IMR-90 (cell line): ENCODE results near the gene KIF1A. TPM values are rescaled to one million over a fixed set of nuclear protein-coding genes. Genes with fewer than 3 reads are reported as not detected.

Source experiments
- ATAC-seq: fragments of 200-7000 bp; cut with Tn5 transposase; 2 replicates; pipeline ENCODE4 v1.9.1; 2020; ENCODE audit warnings: low read depth, mild to moderate bottlenecking, moderate library complexity
- BruUV-seq: library from RNA; stranded (reverse); fragments of 400-500 nt; replicated peaks from 2 replicates; lab custom pipeline; 2021; lab: Mats Ljungman, UMichigan
- CTCF ChIA-PET: fragments of 300-600 bp; formaldehyde crosslinking; extraction: SDS; loops from one replicate; lab custom pipeline; 2021; ENCODE audit warnings: antibody characterized with exemption; lab: Yijun Ruan, JAX
- POLR2A ChIA-PET: fragments of 300-600 bp; sonication (Branson Sonifier 250); formaldehyde crosslinking; loops from one replicate; lab custom pipeline; 2022; ENCODE audit warnings: antibody characterized with exemption; ENCODE audit not compliant: unreplicated experiment; lab: Charles Lee
- DNase-seq: peaks from one replicate; pipeline ENCODE4 v3.0.0; 2013
- H2AFZ ChIP-seq: replicated peaks from 2 replicates; pipeline ENCODE3; 2013; ENCODE audit warnings: low read length, mild to moderate bottlenecking; ENCODE audit not compliant: poor library complexity
- H2AK5ac ChIP-seq: 2 replicates; pipeline ENCODE4 v1.6.1; 2013; ENCODE audit warnings: low read depth, low read length, inconsistent platforms
- H2AK9ac ChIP-seq: replicated peaks from 2 replicates; pipeline ENCODE3; 2013; ENCODE audit warnings: mild to moderate bottlenecking, low read depth, low read length, moderate library complexity; ENCODE audit not compliant: poor library complexity
- H2BK120ac ChIP-seq: 2 replicates; pipeline ENCODE4 v1.6.1; 2013; ENCODE audit warnings: low read depth, low read length, inconsistent platforms
- H2BK15ac ChIP-seq: 3 replicates; pipeline ENCODE4 v1.6.1; 2013; ENCODE audit warnings: low read depth, low read length, inconsistent platforms
- H2BK20ac ChIP-seq: 2 replicates; pipeline ENCODE4 v1.6.1; 2013; ENCODE audit warnings: low read depth, mild to moderate bottlenecking, inconsistent platforms, low read length, moderate library complexity
- H2BK5ac ChIP-seq: 2 replicates; pipeline ENCODE4 v1.6.1; 2013; ENCODE audit warnings: mild to moderate bottlenecking, low read depth, low read length, inconsistent platforms; ENCODE audit not compliant: poor library complexity, severe bottlenecking
- H3K14ac ChIP-seq: replicated peaks from 2 replicates; pipeline ENCODE4 v1.6.1; 2013; ENCODE audit warnings: low read depth, low read length, inconsistent platforms
- H3K18ac ChIP-seq: 2 replicates; pipeline ENCODE4 v1.6.1; 2013; ENCODE audit warnings: low read depth, low read length, control low read depth
- H3K23ac ChIP-seq: 2 replicates; pipeline ENCODE4 v1.6.1; 2013; ENCODE audit warnings: low read depth, low read length, inconsistent platforms
- H3K27ac ChIP-seq: 2 replicates; pipeline ENCODE4 v1.5.1; 2013; ENCODE audit warnings: mild to moderate bottlenecking, control low read depth, low read length; ENCODE audit not compliant: insufficient read depth
- H3K27me3 ChIP-seq: 2 replicates; pipeline ENCODE4 v1.6.1; 2013; ENCODE audit warnings: low read length; ENCODE audit not compliant: control insufficient read depth, insufficient read depth
- H3K36me3 ChIP-seq: 2 replicates; pipeline ENCODE4 v1.6.1; 2013; ENCODE audit warnings: low read length, mixed read lengths; ENCODE audit not compliant: control insufficient read depth, insufficient read depth
- H3K4ac ChIP-seq: 2 replicates; pipeline ENCODE4 v1.6.1; 2013; ENCODE audit warnings: low read depth, low read length, inconsistent platforms
- H3K4me1 ChIP-seq: 2 replicates; pipeline ENCODE4 v1.6.1; 2013; ENCODE audit warnings: low read length, mixed read lengths; ENCODE audit not compliant: control insufficient read depth, insufficient read depth
- H3K4me2 ChIP-seq: 2 replicates; pipeline ENCODE4 v1.6.1; 2013; ENCODE audit warnings: low read depth, mild to moderate bottlenecking, control low read depth, low read length, moderate library complexity
- H3K4me3 ChIP-seq: 2 replicates; pipeline ENCODE4 v1.5.1; 2013; ENCODE audit warnings: low read depth, mild to moderate bottlenecking, control low read depth, low read length, moderate library complexity; ENCODE audit not compliant: insufficient read depth
- H3K56ac ChIP-seq: 2 replicates; pipeline ENCODE4 v1.6.1; 2013; ENCODE audit warnings: low read length, inconsistent platforms; ENCODE audit not compliant: insufficient read depth; ENCODE audit errors: extremely low read depth
- H3K79me1 ChIP-seq, 2 experiments: 2 replicates each; pipeline ENCODE4 v1.6.1; 2013; ENCODE audit warnings: low read length in 2 of 2, inconsistent platforms in 1 of 2, low read depth in 1 of 2
- H3K9ac ChIP-seq: 2 replicates; pipeline ENCODE4 v1.6.1; 2013; ENCODE audit warnings: low read depth, low read length, control low read depth
- H3K9me1 ChIP-seq: 2 replicates; pipeline ENCODE4 v1.6.1; 2013; ENCODE audit warnings: low read length, inconsistent platforms; ENCODE audit not compliant: insufficient read depth
- H3K9me3 ChIP-seq: 2 replicates; pipeline ENCODE4 v1.6.1; 2013; ENCODE audit warnings: low read length; ENCODE audit not compliant: control insufficient read depth, insufficient read depth
- H4K20me1 ChIP-seq: 2 replicates; pipeline ENCODE4 v1.6.1; 2013; ENCODE audit warnings: low read length, inconsistent platforms; ENCODE audit not compliant: insufficient read depth
- H4K5ac ChIP-seq: 2 replicates; pipeline ENCODE4 v1.6.1; 2013; ENCODE audit warnings: mild to moderate bottlenecking, low read depth, low read length, control low read depth
- H4K8ac ChIP-seq, 2 experiments: 2 replicates each; pipeline ENCODE4 v1.6.1; 2013; ENCODE audit warnings: low read depth in 2 of 2, low read length in 2 of 2, control low read depth in 1 of 2, inconsistent platforms in 1 of 2
- H4K91ac ChIP-seq: 2 replicates; pipeline ENCODE4 v1.6.1; 2013; ENCODE audit warnings: low read depth, low read length, inconsistent platforms; ENCODE audit not compliant: insufficient read depth
- ELK1 ChIP-seq: fragments of 150-350 bp; IDR thresholded peaks from 2 replicates; pipeline ENCODE4 v1.6.1; 2016; ENCODE audit warnings: low read depth, mild to moderate bottlenecking, low read length, moderate library complexity, borderline replicate concordance
- MAZ ChIP-seq: IDR thresholded peaks from 2 replicates; pipeline ENCODE4 v1.6.1; 2012; ENCODE audit warnings: low read depth, mild to moderate bottlenecking, low read length, improper control_type of control experiment, moderate library complexity, borderline replicate concordance
- RAD21 ChIP-seq: IDR thresholded peaks from 2 replicates; pipeline ENCODE4 v1.6.1; 2012; ENCODE audit warnings: low read length, improper control_type of control experiment
- RFX5 ChIP-seq: IDR thresholded peaks from 2 replicates; pipeline ENCODE4 v1.8.0; 2012; ENCODE audit warnings: low read depth, mild to moderate bottlenecking, low read length, moderate library complexity
- USF2 ChIP-seq: fragments of 150-350 bp; IDR thresholded peaks from 2 replicates; pipeline ENCODE4 v1.6.1; 2017; ENCODE audit warnings: mild to moderate bottlenecking, antibody characterized with exemption, low read length, low read depth
- WGBS, 2 experiments: methylation state at CpG; one replicate each; pipeline versions ENCODE4 v1.1.5 to v1.1.7; 2013; ENCODE audit warnings: missing lambda C conversion rate in 2 of 2; ENCODE audit not compliant: insufficient read length in 1 of 2; ENCODE audit errors: extremely low coverage in 2 of 2; 5-methylcytosine and 5-hydroxymethylcytosine counted together
- dilution Hi-C: fragments of 300-500 bp; cut with HindIII; formaldehyde crosslinking; loops from one replicate; pipeline ENCODE4 v1.14.3; 2018; ENCODE audit warnings: low sequenced_read_pairs; ENCODE audit not compliant: unreplicated experiment
- in situ Hi-C: fragments of 300-500 bp; cut with MboI; formaldehyde crosslinking; loops from 3 replicates; pipeline ENCODE4 v1.14.3; 2019; ENCODE audit warnings: low sequenced_read_pairs, inconsistent platforms, mixed read lengths
- intact Hi-C: fragments of 100-400 bp; cut with micrococcal nuclease; formaldehyde crosslinking; loops from 2 replicates; pipeline ENCODE4 v1.10.0; 2022
- polyA plus RNA-seq, 3 experiments: library from polyadenylated mRNA; depleted of rRNA; stranded (reverse); fragments of >200 nt; gene quantifications; 2 replicates each; pipeline ENCODE4 v1.2.3, GENCODE V29; 2012; ENCODE audit warnings: low replicate concordance in 1 of 3
- total RNA-seq: library from RNA; depleted of rRNA; stranded (reverse); fragments of >200 nt; gene quantifications from 2 replicates; pipeline ENCODE4 v1.2.3, GENCODE V29; 2012

The KIF1A gene
- total and polyA plus RNA-seq, 2 of the 4 experiments (the other 2 are of a cell fraction): under 0.01 TPM; not detected in 1

DNA sequence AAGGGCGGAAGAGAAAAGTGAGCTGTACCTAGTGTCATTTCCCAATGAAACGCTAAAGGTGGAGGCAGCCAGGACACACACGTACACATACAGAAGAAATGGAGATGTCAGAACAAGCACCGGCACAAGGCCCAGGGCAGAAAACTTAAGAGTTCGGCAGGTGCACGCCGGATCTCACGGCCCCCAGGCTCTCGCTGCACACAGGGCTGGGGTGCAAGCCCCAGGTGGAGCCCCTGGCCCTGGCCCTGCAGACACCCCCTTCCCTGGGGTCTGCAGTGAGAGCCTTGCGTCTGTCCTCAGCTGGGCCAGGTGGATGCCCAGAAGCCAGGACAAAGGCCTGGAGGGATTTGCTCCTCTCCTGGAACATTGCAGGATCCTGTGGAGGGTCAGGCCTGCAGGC, 91.7 kb downstream of the KIF1A start:
- Histone ChIP-seq H3K4me1 (no peaks in the 10 kb centered on the region; the same call in 1 of the 2 replicates), H3K9me3 (no peaks in the 10 kb centered on the region), H2BK5ac (no peak overlapping the region), H3K18ac (no peak overlapping the region), H3K4me3 (no peak overlapping the region), H3K79me1 (no peaks in the 10 kb centered on the region), H3K56ac (no peak overlapping the region), H4K5ac (no peak overlapping the region), H4K8ac (no peak overlapping the region), H3K14ac (no peak overlapping the region), H2BK20ac (no peak overlapping the region), H2BK120ac (no peak overlapping the region), H4K20me1 (no peaks in the 10 kb centered on the region; the same call in 1 of the 2 replicates), H3K9me1 (no peaks in the 10 kb centered on the region), H2BK15ac (no peak overlapping the region), H3K4ac (no peak overlapping the region), H4K91ac (no peak overlapping the region), H3K9ac (no peak overlapping the region), H3K27me3 (peaks cover 31% of the 10 kb centered on the region), H3K27ac (no peak overlapping the region), H3K36me3 (no peaks in the 10 kb centered on the region), H2AFZ (no peak overlapping the region), H2AK9ac (no peak overlapping the region), H2AK5ac (no peak overlapping the region), H3K4me2 (no peak overlapping the region), H3K23ac (no peak overlapping the region)
- intact Hi-C loops: no loop called here
- ChIA-PET POLR2A (no interaction called here), CTCF (no interaction called here)
- dilution Hi-C loops: no loop called here
- in situ Hi-C loops: no loop called here
- 87% methylated on average over 8 of the region's 10 CpGs; no CpG with 5 or more reads in 1 of the 2 experiments for WGBS, 2 experiments
- TF ChIP-seq RAD21: no peak
- no peak for TF ChIP-seq ELK1
- TF ChIP-seq MAZ: no peak
- TF ChIP-seq USF2: no peak
- TF ChIP-seq RFX5: no peak
- no peak for ATAC-seq
- no peak for DNase-seq
- no TSS peak for BruUV-seq
